ENCODE measurements around the gene ABTB2.
A peak's percentile ranks its signal among the peaks of the same experiment; 100 is the strongest.

The ABTB2 gene

GRCh38 chr11:34143048-34143447, 214.8 kb downstream of the ABTB2 start:
- no peak for DNase-seq

GRCh38 chr11:34140149-34140548, 217.7 kb downstream of the ABTB2 start:
- DNase-seq = no peak

GRCh38 chr11:34139346-34139745, 218.5 kb downstream of the ABTB2 start:
- DNase-seq = no peak

GRCh38 chr11:34136420-34136819, 221.4 kb downstream of the ABTB2 start:
- no peak for DNase-seq

- no peak for DNase-seq
These were observed 222.4 kb downstream of the ABTB2 start for GRCh38 chr11:34135439-34135838.

GRCh38 chr11:34134765-34135164, 223.0 kb downstream of the ABTB2 start:
- DNase-seq = no peak

- DNase-seq = no peak
These were observed 225.4 kb downstream of the ABTB2 start for GRCh38 chr11:34132261-34132965.

- DNase-seq = no peak
These were observed 229.0 kb downstream of the ABTB2 start for GRCh38 chr11:34128824-34129223.

- DNase-seq = no peak
These were observed 230.6 kb downstream of the ABTB2 start for GRCh38 chr11:34126959-34127848.

- DNase-seq = no peak
These were observed 232.7 kb downstream of the ABTB2 start for GRCh38 chr11:34124885-34125668.

- DNase-seq = no peak
These were observed 237.2 kb downstream of the ABTB2 start for GRCh38 chr11:34120651-34121050.

- no peak for DNase-seq
These were observed 243.3 kb downstream of the ABTB2 start for GRCh38 chr11:34114471-34114870.

GRCh38 chr11:34114014-34114413, 243.8 kb downstream of the ABTB2 start:
- no peak for DNase-seq

- no peak for DNase-seq
These were observed 246.0 kb downstream of the ABTB2 start for GRCh38 chr11:34111722-34112270.

- peak; percentile 1 for DNase-seq
These were observed 251.8 kb downstream of the ABTB2 start for GRCh38 chr11:34105957-34106504.

GRCh38 chr11:34105079-34105956, 252.5 kb downstream of the ABTB2 start, which contains the start of gene NAT10:
NAT10 (plus strand) TSS chr11:34105629; CDS start chr11:34108226, 2,597 bp downstream.
- peak; percentile 99 for DNase-seq

GRCh38 chr11:34104680-34105078, 253.1 kb downstream of the ABTB2 start:
- DNase-seq = no peak

Measured in fibroblast of skin of right quadriceps (primary cell).